WTC11 (cell line): ENCODE measurements around the gene IP6K3. TPM values are rescaled to one million over a fixed set of nuclear protein-coding genes. Genes with fewer than 3 reads are reported as not detected.

Source experiments
- ATAC-seq: fragments of 200-7000 bp; cut with Tn5 transposase; 2 replicates; pipeline ENCODE4 v1.10.0; 2021; ENCODE audit warnings: mild to moderate bottlenecking, moderate library complexity
- CTCF ChIA-PET: fragments of 300-600 bp; sonication (Branson Sonifier 250); formaldehyde crosslinking; loops from one replicate; lab custom pipeline; 2021; ENCODE audit warnings: antibody characterized with exemption; lab: Charles Lee
- POLR2A ChIA-PET: fragments of 350-600 bp; sonication (Branson Sonifier 250); formaldehyde crosslinking; loops from one replicate; lab custom pipeline; 2021; ENCODE audit warnings: antibody characterized with exemption; lab: Charles Lee
- DNase-seq: peaks from one replicate; pipeline ENCODE4 v3.0.0; 2021; ENCODE audit warnings: low spot score
- H3K27ac Mint-ChIP-seq: 2 replicates; pipeline ENCODE4 v1.8.0; 2021; ENCODE audit warnings: mixed read lengths
- H3K27me3 Mint-ChIP-seq: 2 replicates; pipeline ENCODE4 v1.8.0; 2021; ENCODE audit warnings: low read depth, mild to moderate bottlenecking, moderate library complexity, mixed read lengths
- H3K36me3 Mint-ChIP-seq: 2 replicates; pipeline ENCODE4 v1.8.0; 2021; ENCODE audit warnings: mixed read lengths
- H3K4me1 Mint-ChIP-seq: 2 replicates; pipeline ENCODE4 v1.8.0; 2022; ENCODE audit warnings: mixed read lengths
- H3K4me3 Mint-ChIP-seq: 2 replicates; pipeline ENCODE4 v1.8.0; 2021; ENCODE audit warnings: mild to moderate bottlenecking, moderate library complexity, mixed read lengths
- H3K9me3 Mint-ChIP-seq: 2 replicates; pipeline ENCODE4 v1.8.0; 2021; ENCODE audit warnings: mixed read lengths
- ESRRA ChIP-seq: sonication (generic); formaldehyde crosslinking; IDR thresholded peaks from 2 replicates; pipeline ENCODE4 v1.8.1; 2022; ENCODE audit warnings: mild to moderate bottlenecking, missing genetic modification reagents, borderline replicate concordance
- FOXK1 ChIP-seq: sonication (generic); formaldehyde crosslinking; IDR thresholded peaks from 2 replicates; pipeline ENCODE4 v1.8.0; 2022; ENCODE audit warnings: mild to moderate bottlenecking, moderate library complexity, missing genetic modification reagents
- JAZF1 ChIP-seq: fragments of 250-450 bp; sonication (Bioruptor Pico); IDR thresholded peaks from 2 replicates; pipeline ENCODE4 v1.9.0; 2021; ENCODE audit warnings: moderate library complexity, mild to moderate bottlenecking, inconsistent platforms
- MYBL2 ChIP-seq: sonication (generic); formaldehyde crosslinking; IDR thresholded peaks from 2 replicates; pipeline ENCODE4 v1.8.1; 2023; ENCODE audit warnings: mild to moderate bottlenecking, moderate library complexity, missing genetic modification reagents
- OVOL2 ChIP-seq: fragments of 250-450 bp; sonication (Bioruptor Pico); IDR thresholded peaks from 2 replicates; pipeline ENCODE4 v1.9.0; 2021; ENCODE audit warnings: mild to moderate bottlenecking, borderline replicate concordance
- SP1 ChIP-seq: sonication (generic); formaldehyde crosslinking; conservative IDR thresholded peaks from 2 replicates; pipeline ENCODE4 v1.8.1; 2022; ENCODE audit warnings: missing genetic modification reagents
- ZNF121 ChIP-seq: sonication (generic); formaldehyde crosslinking; IDR thresholded peaks from 2 replicates; pipeline ENCODE4 v1.8.0; 2023; ENCODE audit warnings: missing genetic modification reagents
- ZNF219 ChIP-seq: sonication (generic); formaldehyde crosslinking; IDR thresholded peaks from 2 replicates; pipeline ENCODE4 v1.8.0; 2023; ENCODE audit warnings: missing genetic modification reagents, mild to moderate bottlenecking, borderline replicate concordance
- ZNF396 ChIP-seq: fragments of 250-450 bp; sonication (Bioruptor Pico); IDR thresholded peaks from 2 replicates; pipeline ENCODE4 v1.8.0; 2021; ENCODE audit warnings: mild to moderate bottlenecking, moderate library complexity, borderline replicate concordance
- total RNA-seq: library from RNA; stranded (reverse); gene quantifications from 3 replicates; pipeline ENCODE4 v1.2.3, GENCODE V29; 2021
- TF ChIP-seq, protein P1 (sequence below): fragments of 250-450 bp; sonication (Bioruptor Pico); IDR thresholded peaks from 2 replicates; pipeline ENCODE4 v1.9.0; 2021; ENCODE audit warnings: mild to moderate bottlenecking, borderline replicate concordance
- TF ChIP-seq, protein P2 (sequence below): sonication (generic); formaldehyde crosslinking; IDR thresholded peaks from 2 replicates; pipeline ENCODE4 v1.8.1; 2022; ENCODE audit warnings: low read depth, mild to moderate bottlenecking, moderate library complexity, missing genetic modification reagents, borderline replicate concordance
- TF ChIP-seq, protein P3 (sequence below): fragments of 200-600 bp; IDR thresholded peaks from 2 replicates; pipeline ENCODE4 v1.8.0; 2022; ENCODE audit warnings: antibody characterized with exemption
- TF ChIP-seq, protein P4 (sequence below): sonication (generic); formaldehyde crosslinking; IDR thresholded peaks from 2 replicates; pipeline ENCODE4 v1.8.0; 2022; ENCODE audit warnings: mild to moderate bottlenecking, missing genetic modification reagents
- TF ChIP-seq, protein P5 (sequence below): sonication (generic); formaldehyde crosslinking; IDR thresholded peaks from 2 replicates; pipeline ENCODE4 v1.8.1; 2023; ENCODE audit warnings: mild to moderate bottlenecking, missing genetic modification reagents, borderline replicate concordance
- TF ChIP-seq, protein P6 (sequence below): sonication (generic); formaldehyde crosslinking; IDR thresholded peaks from 2 replicates; pipeline ENCODE4 v1.8.1; 2022; ENCODE audit warnings: low read depth, missing genetic modification reagents, borderline replicate concordance
- TF ChIP-seq, protein P7 (sequence below): sonication (generic); formaldehyde crosslinking; IDR thresholded peaks from 2 replicates; pipeline ENCODE4 v1.8.1; 2022; ENCODE audit warnings: mild to moderate bottlenecking, missing genetic modification reagents, moderate library complexity, borderline replicate concordance
- TF ChIP-seq, protein P8 (sequence below): sonication (generic); formaldehyde crosslinking; IDR thresholded peaks from 2 replicates; pipeline ENCODE4 v1.8.1; 2023; ENCODE audit warnings: mild to moderate bottlenecking, missing genetic modification reagents

IP6K3 gene
- total RNA-seq, 1 experiment from 2014 or later, result 1.1 TPM

DNA sequence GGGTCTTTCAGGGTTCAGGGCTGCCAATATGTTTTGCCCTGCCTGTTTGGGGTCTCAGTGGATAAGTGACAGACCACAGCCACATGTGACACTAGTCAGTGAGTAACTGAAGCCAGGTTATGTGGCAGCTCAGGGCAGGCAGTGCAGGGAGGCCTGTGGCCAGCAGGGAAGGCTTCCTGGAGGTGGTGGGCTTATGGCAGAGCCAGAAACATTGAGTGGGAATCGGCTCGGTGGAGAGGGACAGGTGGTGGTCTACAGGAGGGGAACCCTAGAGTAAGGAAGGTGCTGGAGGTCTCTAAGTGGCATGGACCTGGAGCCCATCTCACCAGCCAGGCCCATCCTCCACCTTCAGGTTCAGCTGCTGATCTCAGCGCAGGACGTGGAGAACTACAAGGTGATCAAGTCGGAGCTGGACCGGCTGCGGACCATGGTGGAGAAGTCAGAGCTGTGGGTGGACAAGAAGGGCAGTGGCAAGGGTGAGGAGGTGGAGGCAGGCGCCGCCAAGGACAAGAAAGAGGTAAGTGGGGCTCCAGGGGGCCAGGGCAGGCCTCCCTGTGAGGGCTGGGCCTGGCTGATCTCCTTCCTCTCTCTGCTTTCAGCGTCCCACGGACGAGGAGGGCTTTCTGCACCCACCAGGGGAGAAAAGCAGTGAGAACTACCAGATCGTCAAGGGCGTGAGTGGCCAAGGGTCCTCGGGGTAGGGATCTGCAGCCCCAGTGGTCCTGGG is 70.1 kb downstream of the IP6K3 start:
- DNase-seq, result no peak
- ChIA-PET POLR2A (no interaction called here), CTCF (interaction anchor here (0.9 to 1.6 kb wide), 2 partner anchors 44 to 87 kb away, joined by 4 to 5 read pairs; no protein-coding TSS in a partner anchor)
- Mint-ChIP-seq H3K27ac (no peak overlapping the region), H3K9me3 (no peaks in the 10 kb centered on the region), H3K4me3 (no peak overlapping the region), H3K27me3 (no peaks in the 10 kb centered on the region), H3K36me3 (peaks cover 45% of the 10 kb centered on the region), H3K4me1 (no peaks in the 10 kb centered on the region)
- ATAC-seq, result no peak
- TF ChIP-seq, protein P1, sequence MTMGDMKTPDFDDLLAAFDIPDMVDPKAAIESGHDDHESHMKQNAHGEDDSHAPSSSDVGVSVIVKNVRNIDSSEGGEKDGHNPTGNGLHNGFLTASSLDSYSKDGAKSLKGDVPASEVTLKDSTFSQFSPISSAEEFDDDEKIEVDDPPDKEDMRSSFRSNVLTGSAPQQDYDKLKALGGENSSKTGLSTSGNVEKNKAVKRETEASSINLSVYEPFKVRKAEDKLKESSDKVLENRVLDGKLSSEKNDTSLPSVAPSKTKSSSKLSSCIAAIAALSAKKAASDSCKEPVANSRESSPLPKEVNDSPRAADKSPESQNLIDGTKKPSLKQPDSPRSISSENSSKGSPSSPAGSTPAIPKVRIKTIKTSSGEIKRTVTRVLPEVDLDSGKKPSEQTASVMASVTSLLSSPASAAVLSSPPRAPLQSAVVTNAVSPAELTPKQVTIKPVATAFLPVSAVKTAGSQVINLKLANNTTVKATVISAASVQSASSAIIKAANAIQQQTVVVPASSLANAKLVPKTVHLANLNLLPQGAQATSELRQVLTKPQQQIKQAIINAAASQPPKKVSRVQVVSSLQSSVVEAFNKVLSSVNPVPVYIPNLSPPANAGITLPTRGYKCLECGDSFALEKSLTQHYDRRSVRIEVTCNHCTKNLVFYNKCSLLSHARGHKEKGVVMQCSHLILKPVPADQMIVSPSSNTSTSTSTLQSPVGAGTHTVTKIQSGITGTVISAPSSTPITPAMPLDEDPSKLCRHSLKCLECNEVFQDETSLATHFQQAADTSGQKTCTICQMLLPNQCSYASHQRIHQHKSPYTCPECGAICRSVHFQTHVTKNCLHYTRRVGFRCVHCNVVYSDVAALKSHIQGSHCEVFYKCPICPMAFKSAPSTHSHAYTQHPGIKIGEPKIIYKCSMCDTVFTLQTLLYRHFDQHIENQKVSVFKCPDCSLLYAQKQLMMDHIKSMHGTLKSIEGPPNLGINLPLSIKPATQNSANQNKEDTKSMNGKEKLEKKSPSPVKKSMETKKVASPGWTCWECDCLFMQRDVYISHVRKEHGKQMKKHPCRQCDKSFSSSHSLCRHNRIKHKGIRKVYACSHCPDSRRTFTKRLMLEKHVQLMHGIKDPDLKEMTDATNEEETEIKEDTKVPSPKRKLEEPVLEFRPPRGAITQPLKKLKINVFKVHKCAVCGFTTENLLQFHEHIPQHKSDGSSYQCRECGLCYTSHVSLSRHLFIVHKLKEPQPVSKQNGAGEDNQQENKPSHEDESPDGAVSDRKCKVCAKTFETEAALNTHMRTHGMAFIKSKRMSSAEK, result no peak
- TF ChIP-seq, protein P2, sequence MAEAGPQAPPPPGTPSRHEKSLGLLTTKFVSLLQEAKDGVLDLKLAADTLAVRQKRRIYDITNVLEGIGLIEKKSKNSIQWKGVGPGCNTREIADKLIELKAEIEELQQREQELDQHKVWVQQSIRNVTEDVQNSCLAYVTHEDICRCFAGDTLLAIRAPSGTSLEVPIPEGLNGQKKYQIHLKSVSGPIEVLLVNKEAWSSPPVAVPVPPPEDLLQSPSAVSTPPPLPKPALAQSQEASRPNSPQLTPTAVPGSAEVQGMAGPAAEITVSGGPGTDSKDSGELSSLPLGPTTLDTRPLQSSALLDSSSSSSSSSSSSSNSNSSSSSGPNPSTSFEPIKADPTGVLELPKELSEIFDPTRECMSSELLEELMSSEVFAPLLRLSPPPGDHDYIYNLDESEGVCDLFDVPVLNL (CRISPR knock-in tag), result no peak
- TF ChIP-seq, protein P3, sequence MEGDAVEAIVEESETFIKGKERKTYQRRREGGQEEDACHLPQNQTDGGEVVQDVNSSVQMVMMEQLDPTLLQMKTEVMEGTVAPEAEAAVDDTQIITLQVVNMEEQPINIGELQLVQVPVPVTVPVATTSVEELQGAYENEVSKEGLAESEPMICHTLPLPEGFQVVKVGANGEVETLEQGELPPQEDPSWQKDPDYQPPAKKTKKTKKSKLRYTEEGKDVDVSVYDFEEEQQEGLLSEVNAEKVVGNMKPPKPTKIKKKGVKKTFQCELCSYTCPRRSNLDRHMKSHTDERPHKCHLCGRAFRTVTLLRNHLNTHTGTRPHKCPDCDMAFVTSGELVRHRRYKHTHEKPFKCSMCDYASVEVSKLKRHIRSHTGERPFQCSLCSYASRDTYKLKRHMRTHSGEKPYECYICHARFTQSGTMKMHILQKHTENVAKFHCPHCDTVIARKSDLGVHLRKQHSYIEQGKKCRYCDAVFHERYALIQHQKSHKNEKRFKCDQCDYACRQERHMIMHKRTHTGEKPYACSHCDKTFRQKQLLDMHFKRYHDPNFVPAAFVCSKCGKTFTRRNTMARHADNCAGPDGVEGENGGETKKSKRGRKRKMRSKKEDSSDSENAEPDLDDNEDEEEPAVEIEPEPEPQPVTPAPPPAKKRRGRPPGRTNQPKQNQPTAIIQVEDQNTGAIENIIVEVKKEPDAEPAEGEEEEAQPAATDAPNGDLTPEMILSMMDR, result no peak
- TF ChIP-seq ZNF219 (no peak), ESRRA (CRISPR knock-in tag) (no peak), OVOL2 (CRISPR knock-in tag) (no peak), JAZF1 (CRISPR knock-in tag) (no peak), SP1 (CRISPR knock-in tag) (no peak), MYBL2 (CRISPR knock-in tag) (no peak), FOXK1 (no peak), ZNF396 (CRISPR knock-in tag) (no peak), ZNF121 (CRISPR knock-in tag) (no peak)
- TF ChIP-seq, protein P4, sequence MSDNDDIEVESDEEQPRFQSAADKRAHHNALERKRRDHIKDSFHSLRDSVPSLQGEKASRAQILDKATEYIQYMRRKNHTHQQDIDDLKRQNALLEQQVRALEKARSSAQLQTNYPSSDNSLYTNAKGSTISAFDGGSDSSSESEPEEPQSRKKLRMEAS (CRISPR knock-in tag), result no peak
- TF ChIP-seq, protein P5, sequence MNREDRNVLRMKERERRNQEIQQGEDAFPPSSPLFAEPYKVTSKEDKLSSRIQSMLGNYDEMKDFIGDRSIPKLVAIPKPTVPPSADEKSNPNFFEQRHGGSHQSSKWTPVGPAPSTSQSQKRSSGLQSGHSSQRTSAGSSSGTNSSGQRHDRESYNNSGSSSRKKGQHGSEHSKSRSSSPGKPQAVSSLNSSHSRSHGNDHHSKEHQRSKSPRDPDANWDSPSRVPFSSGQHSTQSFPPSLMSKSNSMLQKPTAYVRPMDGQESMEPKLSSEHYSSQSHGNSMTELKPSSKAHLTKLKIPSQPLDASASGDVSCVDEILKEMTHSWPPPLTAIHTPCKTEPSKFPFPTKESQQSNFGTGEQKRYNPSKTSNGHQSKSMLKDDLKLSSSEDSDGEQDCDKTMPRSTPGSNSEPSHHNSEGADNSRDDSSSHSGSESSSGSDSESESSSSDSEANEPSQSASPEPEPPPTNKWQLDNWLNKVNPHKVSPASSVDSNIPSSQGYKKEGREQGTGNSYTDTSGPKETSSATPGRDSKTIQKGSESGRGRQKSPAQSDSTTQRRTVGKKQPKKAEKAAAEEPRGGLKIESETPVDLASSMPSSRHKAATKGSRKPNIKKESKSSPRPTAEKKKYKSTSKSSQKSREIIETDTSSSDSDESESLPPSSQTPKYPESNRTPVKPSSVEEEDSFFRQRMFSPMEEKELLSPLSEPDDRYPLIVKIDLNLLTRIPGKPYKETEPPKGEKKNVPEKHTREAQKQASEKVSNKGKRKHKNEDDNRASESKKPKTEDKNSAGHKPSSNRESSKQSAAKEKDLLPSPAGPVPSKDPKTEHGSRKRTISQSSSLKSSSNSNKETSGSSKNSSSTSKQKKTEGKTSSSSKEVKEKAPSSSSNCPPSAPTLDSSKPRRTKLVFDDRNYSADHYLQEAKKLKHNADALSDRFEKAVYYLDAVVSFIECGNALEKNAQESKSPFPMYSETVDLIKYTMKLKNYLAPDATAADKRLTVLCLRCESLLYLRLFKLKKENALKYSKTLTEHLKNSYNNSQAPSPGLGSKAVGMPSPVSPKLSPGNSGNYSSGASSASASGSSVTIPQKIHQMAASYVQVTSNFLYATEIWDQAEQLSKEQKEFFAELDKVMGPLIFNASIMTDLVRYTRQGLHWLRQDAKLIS (CRISPR knock-in tag), result no peak
- TF ChIP-seq, protein P6, sequence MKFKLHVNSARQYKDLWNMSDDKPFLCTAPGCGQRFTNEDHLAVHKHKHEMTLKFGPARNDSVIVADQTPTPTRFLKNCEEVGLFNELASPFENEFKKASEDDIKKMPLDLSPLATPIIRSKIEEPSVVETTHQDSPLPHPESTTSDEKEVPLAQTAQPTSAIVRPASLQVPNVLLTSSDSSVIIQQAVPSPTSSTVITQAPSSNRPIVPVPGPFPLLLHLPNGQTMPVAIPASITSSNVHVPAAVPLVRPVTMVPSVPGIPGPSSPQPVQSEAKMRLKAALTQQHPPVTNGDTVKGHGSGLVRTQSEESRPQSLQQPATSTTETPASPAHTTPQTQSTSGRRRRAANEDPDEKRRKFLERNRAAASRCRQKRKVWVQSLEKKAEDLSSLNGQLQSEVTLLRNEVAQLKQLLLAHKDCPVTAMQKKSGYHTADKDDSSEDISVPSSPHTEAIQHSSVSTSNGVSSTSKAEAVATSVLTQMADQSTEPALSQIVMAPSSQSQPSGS (CRISPR knock-in tag), result no peak
- TF ChIP-seq, protein P7, sequence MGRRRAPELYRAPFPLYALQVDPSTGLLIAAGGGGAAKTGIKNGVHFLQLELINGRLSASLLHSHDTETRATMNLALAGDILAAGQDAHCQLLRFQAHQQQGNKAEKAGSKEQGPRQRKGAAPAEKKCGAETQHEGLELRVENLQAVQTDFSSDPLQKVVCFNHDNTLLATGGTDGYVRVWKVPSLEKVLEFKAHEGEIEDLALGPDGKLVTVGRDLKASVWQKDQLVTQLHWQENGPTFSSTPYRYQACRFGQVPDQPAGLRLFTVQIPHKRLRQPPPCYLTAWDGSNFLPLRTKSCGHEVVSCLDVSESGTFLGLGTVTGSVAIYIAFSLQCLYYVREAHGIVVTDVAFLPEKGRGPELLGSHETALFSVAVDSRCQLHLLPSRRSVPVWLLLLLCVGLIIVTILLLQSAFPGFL (CRISPR knock-in tag), result no peak
- TF ChIP-seq, protein P8, sequence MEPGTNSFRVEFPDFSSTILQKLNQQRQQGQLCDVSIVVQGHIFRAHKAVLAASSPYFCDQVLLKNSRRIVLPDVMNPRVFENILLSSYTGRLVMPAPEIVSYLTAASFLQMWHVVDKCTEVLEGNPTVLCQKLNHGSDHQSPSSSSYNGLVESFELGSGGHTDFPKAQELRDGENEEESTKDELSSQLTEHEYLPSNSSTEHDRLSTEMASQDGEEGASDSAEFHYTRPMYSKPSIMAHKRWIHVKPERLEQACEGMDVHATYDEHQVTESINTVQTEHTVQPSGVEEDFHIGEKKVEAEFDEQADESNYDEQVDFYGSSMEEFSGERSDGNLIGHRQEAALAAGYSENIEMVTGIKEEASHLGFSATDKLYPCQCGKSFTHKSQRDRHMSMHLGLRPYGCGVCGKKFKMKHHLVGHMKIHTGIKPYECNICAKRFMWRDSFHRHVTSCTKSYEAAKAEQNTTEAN (CRISPR knock-in tag), result no peak
